Fibroblast of pulmonary artery (primary cell): ENCODE results near the gene BFSP2.
A peak's percentile ranks its signal among the peaks of the same experiment; 100 is the strongest.

Source experiments
- DNase-seq: peaks from one replicate; pipeline ENCODE4 v3.0.0-alpha.2; 2010; ENCODE audit warnings: low read depth
- H3K4me3 ChIP-seq: replicated peaks from 2 replicates; pipeline ENCODE4 v1.5.1; 2011; ENCODE audit warnings: low read depth, mild to moderate bottlenecking, control low read depth, low read length, moderate library complexity
- CTCF ChIP-seq: IDR thresholded peaks from 2 replicates; pipeline ENCODE4 v1.5.1; 2011; ENCODE audit warnings: mild to moderate bottlenecking, control low read depth, low read length, inconsistent platforms; ENCODE audit errors: missing control alignments

The BFSP2 gene

DNA sequence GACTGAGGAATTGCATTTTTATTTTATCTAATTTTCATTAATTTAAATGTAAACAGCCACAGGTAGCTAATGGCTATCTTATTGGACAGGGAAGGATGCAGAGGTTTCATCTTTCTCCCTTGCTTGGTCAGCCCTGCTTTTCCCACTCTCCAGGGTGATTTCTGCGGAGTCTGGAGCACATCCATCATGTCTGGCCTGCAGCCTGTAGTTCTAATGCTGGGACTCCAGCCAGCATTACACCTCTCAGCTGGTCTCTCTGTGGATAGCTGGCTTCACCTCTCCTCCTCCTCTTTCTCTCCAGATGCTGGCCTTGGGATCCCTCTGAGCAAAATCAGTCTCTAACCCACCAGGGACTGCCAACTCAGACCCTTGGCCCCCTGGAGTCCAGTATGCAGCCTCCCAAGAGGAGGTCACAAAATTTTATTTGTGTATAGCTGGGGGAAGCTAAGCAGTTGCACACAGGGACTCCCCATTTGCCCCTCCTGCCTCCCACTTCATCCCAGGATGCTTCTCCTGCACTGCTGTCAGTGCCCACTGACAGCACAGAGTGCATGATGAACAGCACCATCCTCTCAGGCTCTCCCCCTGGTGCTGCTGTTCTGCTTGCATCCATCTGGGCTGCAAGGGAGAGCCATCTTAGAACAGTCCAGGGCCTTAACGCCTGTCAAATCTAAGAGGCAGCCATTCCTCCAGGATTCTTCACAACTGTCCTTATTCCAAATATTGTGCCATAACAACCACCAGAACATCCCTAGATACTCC, 1.7 kb downstream of the BFSP2 start:
- peak; percentile 41 for DNase-seq

DNA sequence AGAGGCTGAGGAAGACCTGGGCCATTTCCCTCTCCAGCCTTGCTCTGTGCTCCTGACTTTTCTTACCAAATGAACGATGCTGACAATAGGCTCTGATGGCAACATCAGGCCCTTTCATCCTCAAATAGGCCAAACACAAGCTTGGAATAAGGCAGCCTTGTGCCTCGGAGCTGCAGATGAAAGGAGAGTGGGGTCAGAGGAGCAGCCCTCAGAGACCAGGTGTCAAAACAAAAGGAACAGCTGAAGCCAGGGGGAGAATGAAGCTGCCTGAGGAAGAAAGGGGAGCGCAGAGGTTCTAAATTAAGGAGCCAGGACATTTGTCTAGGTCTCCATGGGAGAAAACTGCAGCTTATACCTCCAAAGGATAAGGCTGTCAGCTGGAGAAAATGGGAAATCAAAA, 5.1 kb downstream of the BFSP2 start:
- DNase-seq: no peak
- no peak for TF ChIP-seq CTCF
- H3K4me3 ChIP-seq: no peak overlapping the region

More for the DNA sequence above, 1.7 kb downstream of the BFSP2 start:
- H3K4me3 ChIP-seq: no peak overlapping the region
- TF ChIP-seq CTCF: no peak

GRCh38 chr3:133408366-133408765, 8.5 kb downstream of the BFSP2 start:
- no peak for DNase-seq
- H3K4me3 ChIP-seq: no peak overlapping the region
- no peak for TF ChIP-seq CTCF

GRCh38 chr3:133408961-133409360, 9.1 kb downstream of the BFSP2 start:
- H3K4me3 ChIP-seq: no peak overlapping the region
- peak; percentile 49 for DNase-seq
- no peak for TF ChIP-seq CTCF

- no peak for TF ChIP-seq CTCF
- H3K4me3 ChIP-seq: no peak overlapping the region
- no peak for DNase-seq
Observed at GRCh38 chr3:133410191-133410892, 10.5 kb downstream of the BFSP2 start.

- peak overlapping the region; percentile 6 for H3K4me3 ChIP-seq
- DNase-seq: peak; percentile 61
Observed at GRCh38 chr3:133412183-133413132, 12.6 kb downstream of the BFSP2 start.

More at GRCh38 chr3:133412183-133413132, 12.6 kb downstream of the BFSP2 start:
- no peak for TF ChIP-seq CTCF
